H1 (cell line): ENCODE measurements around the gene PRKAA1. TPM values are rescaled to one million over a fixed set of nuclear protein-coding genes. Genes with fewer than 3 reads are reported as not detected.

ENCODE experiments used
- CTCF ChIA-PET: fragments of 300-600 bp; sonication (Branson Sonifier 250); formaldehyde crosslinking; loops from one replicate; lab custom pipeline; 2021; ENCODE audit not compliant: partially characterized antibody; lab: Charles Lee
- POLR2A ChIA-PET: fragments of 300-600 bp; sonication (Branson Sonifier 250); formaldehyde crosslinking; loops from one replicate; lab custom pipeline; 2021; ENCODE audit warnings: inconsistent platforms; ENCODE audit not compliant: partially characterized antibody; lab: Charles Lee
- DNase-seq, 2 experiments: peaks; one replicate each; pipeline versions ENCODE4 v3.0.0 to v3.0.0-alpha.2; 2010 to 2022; ENCODE audit warnings: low spot score in 2 of 2, low read depth in 1 of 2, mixed read lengths in 1 of 2
- FAIRE-seq: peaks from 2 replicates; lab custom pipeline; 2011; peaks lifted over from hg19 to GRCh38; lab: Jason Lieb, UNC
- H2AFZ ChIP-seq: 2 replicates; pipeline ENCODE4 v1.8.1; 2012; ENCODE audit warnings: low read length, inconsistent platforms
- H2AK5ac ChIP-seq: 2 replicates; pipeline ENCODE4 v1.6.1; 2013; ENCODE audit warnings: low read depth, low read length
- H2BK120ac ChIP-seq: replicated peaks from 2 replicates; pipeline ENCODE3; 2013; ENCODE audit warnings: low read depth, low read length, inconsistent platforms
- H2BK12ac ChIP-seq: 2 replicates; pipeline ENCODE4 v1.6.1; 2013; ENCODE audit warnings: low read depth, low read length
- H2BK15ac ChIP-seq: 2 replicates; pipeline ENCODE4 v1.6.1; 2013; ENCODE audit warnings: low read length
- H2BK20ac ChIP-seq: 2 replicates; pipeline ENCODE4 v1.6.1; 2013; ENCODE audit warnings: low read length
- H2BK5ac ChIP-seq: 2 replicates; pipeline ENCODE4 v1.6.1; 2013; ENCODE audit warnings: low read depth, low read length
- H3K14ac ChIP-seq: 2 replicates; pipeline ENCODE4 v1.6.1; 2013; ENCODE audit warnings: inconsistent platforms; ENCODE audit not compliant: insufficient read length
- H3K18ac ChIP-seq: 2 replicates; pipeline ENCODE4 v1.6.1; 2013; ENCODE audit warnings: low read length; ENCODE audit errors: extremely low read depth
- H3K23ac ChIP-seq: 2 replicates; pipeline ENCODE4 v1.6.1; 2013; ENCODE audit warnings: inconsistent platforms; ENCODE audit not compliant: insufficient read length
- H3K23me2 ChIP-seq: 2 replicates; pipeline ENCODE4 v1.6.1; 2013; ENCODE audit warnings: low read depth, low read length
- H3K27ac ChIP-seq: 2 replicates; pipeline ENCODE4 v1.6.1; 2011; ENCODE audit warnings: low read depth, low read length, inconsistent platforms
- H3K27me3 ChIP-seq, 4 experiments: replicated peaks in 1 of 4; 1 replicate in 1 of 4; 2 replicates in 3 of 4; pipeline versions ENCODE4 v1.6.1 to v1.8.1; 2011 to 2013; ENCODE audit warnings: low read length in 3 of 4, mild to moderate bottlenecking in 3 of 4, inconsistent platforms in 2 of 4, mixed read lengths in 2 of 4, moderate library complexity in 1 of 4; ENCODE audit not compliant: control insufficient read depth in 3 of 4, insufficient read depth in 3 of 4; ENCODE audit errors: extremely low read depth in 1 of 4
- H3K36me3 ChIP-seq, 4 experiments: 2 replicates each; pipeline versions ENCODE4 v1.6.1 to v1.8.1; 2011 to 2013; ENCODE audit warnings: mild to moderate bottlenecking in 4 of 4, low read length in 3 of 4, moderate library complexity in 2 of 4, control low read depth in 1 of 4, inconsistent platforms in 1 of 4; ENCODE audit not compliant: insufficient read depth in 4 of 4, control insufficient read depth in 2 of 4
- H3K4ac ChIP-seq: replicated peaks from 2 replicates; pipeline ENCODE3; 2013; ENCODE audit warnings: low read length, low read depth, mixed read lengths, inconsistent platforms; ENCODE audit not compliant: insufficient read length
- H3K4me1 ChIP-seq, 4 experiments: replicated peaks in 1 of 4; 1 replicate in 1 of 4; 2 replicates in 3 of 4; pipeline versions ENCODE4 v1.6.1 to v1.8.1; 2011 to 2013; ENCODE audit warnings: low read length in 3 of 4, inconsistent platforms in 2 of 4, mixed read lengths in 1 of 4; ENCODE audit not compliant: insufficient read depth in 4 of 4, control insufficient read depth in 3 of 4
- H3K4me2 ChIP-seq, 2 experiments: 2 replicates each; pipeline versions ENCODE4 v1.6.1 to v1.8.1; 2011 to 2013; ENCODE audit warnings: low read depth in 2 of 2, low read length in 2 of 2, control low read depth in 1 of 2, inconsistent platforms in 1 of 2, mild to moderate bottlenecking in 1 of 2; ENCODE audit not compliant: insufficient read depth in 1 of 2
- H3K4me3 ChIP-seq, 4 experiments: fragments of 200-600, 300-600 bp in 1 of 4; sonication (generic), shearing (Covaris generic), sonication (Bioruptor Twin) in 1 of 4; 2 replicates each; pipeline versions ENCODE4 v1.5.1 to v1.8.1; 2011 to 2016; ENCODE audit warnings: low read length in 4 of 4, low read depth in 3 of 4, control low read depth in 2 of 4, inconsistent platforms in 2 of 4, mild to moderate bottlenecking in 2 of 4, mixed read lengths in 1 of 4, moderate library complexity in 1 of 4; ENCODE audit not compliant: insufficient read depth in 2 of 4; ENCODE audit errors: extremely low read depth in 1 of 4
- H3K56ac ChIP-seq: replicated peaks from 2 replicates; pipeline ENCODE3; 2013; ENCODE audit warnings: low read depth, mild to moderate bottlenecking, mixed read lengths, low read length, inconsistent platforms; ENCODE audit not compliant: insufficient read length
- H3K79me1 ChIP-seq: 2 replicates; pipeline ENCODE4 v1.6.1; 2013; ENCODE audit warnings: low read depth, low read length, control low read depth
- H3K79me2 ChIP-seq, 2 experiments: 2 replicates each; pipeline versions ENCODE4 v1.6.1 to v1.8.1; 2012 to 2013; ENCODE audit warnings: low read length in 2 of 2, mild to moderate bottlenecking in 2 of 2, inconsistent platforms in 1 of 2; ENCODE audit not compliant: insufficient read depth in 2 of 2, control insufficient read depth in 1 of 2
- H3K9ac ChIP-seq, 4 experiments: replicated peaks in 1 of 4; 1 replicate in 1 of 4; 2 replicates in 3 of 4; pipeline versions ENCODE4 v1.6.1 to v1.8.1; 2011 to 2013; ENCODE audit warnings: low read depth in 3 of 4, low read length in 3 of 4, control low read depth in 2 of 4, mild to moderate bottlenecking in 2 of 4, moderate library complexity in 2 of 4, inconsistent platforms in 1 of 4; ENCODE audit errors: extremely low read depth in 1 of 4
- H3K9me3 ChIP-seq, 2 experiments: 2 replicates each; pipeline versions ENCODE4 v1.6.1 to v1.8.1; 2012 to 2013; ENCODE audit warnings: mild to moderate bottlenecking in 2 of 2, moderate library complexity in 2 of 2, control low read depth in 1 of 2, inconsistent platforms in 1 of 2, low read depth in 1 of 2, low read length in 1 of 2, mixed read lengths in 1 of 2; ENCODE audit not compliant: insufficient read depth in 2 of 2
- H4K20me1 ChIP-seq, 2 experiments: replicated peaks in 1 of 2; 2 replicates each; pipeline versions ENCODE3 to v1.8.1; 2011 to 2013; ENCODE audit warnings: inconsistent platforms in 2 of 2, low read length in 2 of 2, mild to moderate bottlenecking in 1 of 2; ENCODE audit not compliant: insufficient read depth in 2 of 2, control insufficient read depth in 1 of 2
- H4K5ac ChIP-seq: 2 replicates; pipeline ENCODE4 v1.6.1; 2013; ENCODE audit warnings: low read length, low read depth, mixed read lengths, inconsistent platforms; ENCODE audit not compliant: insufficient read length
- H4K8ac ChIP-seq: 2 replicates; pipeline ENCODE4 v1.8.0; 2013; ENCODE audit warnings: mild to moderate bottlenecking, moderate library complexity, low read length, inconsistent platforms; ENCODE audit not compliant: insufficient read depth; ENCODE audit errors: extremely low read depth
- H4K91ac ChIP-seq: replicated peaks from 2 replicates; pipeline ENCODE3; 2013; ENCODE audit warnings: low read length, mixed read lengths, inconsistent platforms; ENCODE audit not compliant: insufficient read length
- BACH1 ChIP-seq: IDR thresholded peaks from 2 replicates; pipeline ENCODE4 v1.6.1; 2012; ENCODE audit warnings: low read length, improper control_type of control experiment
- CTBP2 ChIP-seq: IDR thresholded peaks from 2 replicates; pipeline ENCODE4 v1.7.0; 2011; ENCODE audit warnings: borderline replicate concordance, mild to moderate bottlenecking, moderate library complexity, mixed read lengths, low read length; ENCODE audit not compliant: insufficient read depth, insufficient read length
- EGR1 ChIP-seq: IDR thresholded peaks from 2 replicates; pipeline ENCODE4 v1.6.1; 2011; ENCODE audit warnings: low read depth, low read length, borderline replicate concordance
- EP300 ChIP-seq, 2 experiments: IDR thresholded peaks; 1 replicate in 1 of 2; 2 replicates in 1 of 2; pipeline ENCODE4 v1.6.1; 2011 to 2012; ENCODE audit warnings: low read depth in 2 of 2, low read length in 2 of 2, mild to moderate bottlenecking in 2 of 2, borderline replicate concordance in 1 of 2, inconsistent platforms in 1 of 2, moderate library complexity in 1 of 2
- EZH2 ChIP-seq: fragments of 200-600 bp; sonication (generic); IDR thresholded peaks from 2 replicates; pipeline ENCODE4 v1.7.1; 2012; ENCODE audit warnings: low read depth, mild to moderate bottlenecking, moderate library complexity, low read length, inconsistent platforms; ENCODE audit not compliant: severe bottlenecking
- HDAC6 ChIP-seq: IDR thresholded peaks from one replicate; pipeline ENCODE4 v1.7.1; 2012; ENCODE audit warnings: low read depth, mild to moderate bottlenecking, inconsistent platforms, low read length, moderate library complexity
- JUND ChIP-seq: IDR thresholded peaks from 2 replicates; pipeline ENCODE4 v1.6.1; 2011; ENCODE audit warnings: mild to moderate bottlenecking, improper control_type of control experiment, low read length
- RBBP5 ChIP-seq: IDR thresholded peaks from 2 replicates; pipeline ENCODE4 v1.7.1; 2012; ENCODE audit warnings: low read depth, mild to moderate bottlenecking, inconsistent platforms, low read length, moderate library complexity, borderline replicate concordance
- SIX5 ChIP-seq: IDR thresholded peaks from 2 replicates; pipeline ENCODE4 v1.6.1; 2011; ENCODE audit warnings: mild to moderate bottlenecking, low read depth, low read length
- SUZ12 ChIP-seq: fragments of 200-600 bp; sonication (generic); IDR thresholded peaks from 2 replicates; pipeline ENCODE4 v1.6.1; 2012; ENCODE audit warnings: mild to moderate bottlenecking, inconsistent platforms, low read length, moderate library complexity, mixed read lengths
- TCF12 ChIP-seq: IDR thresholded peaks from 2 replicates; pipeline ENCODE4 v1.6.1; 2011; ENCODE audit warnings: low read depth, mild to moderate bottlenecking, low read length
- WGBS, 2 experiments: shearing (Covaris generic) in 1 of 2; methylation state at CpG; one replicate each; pipeline versions ENCODE4 v1.1.6 to v1.1.7; 2013 to 2015; ENCODE audit warnings: low lambda C conversion rate in 2 of 2, mixed read lengths in 2 of 2, inconsistent platforms in 1 of 2, low coverage in 1 of 2, missing lambda C conversion rate in 1 of 2; ENCODE audit not compliant: insufficient replicate concordance in 2 of 2, insufficient coverage in 1 of 2, insufficient read length in 1 of 2; ENCODE audit errors: extremely low coverage in 1 of 2, missing lambda C conversion rate in 1 of 2; 5-methylcytosine and 5-hydroxymethylcytosine counted together
- polyA plus RNA-seq, 7 experiments: library from polyadenylated mRNA; depleted of rRNA in 3 of 7; stranded (reverse) in 5 of 7; unstranded in 2 of 7; fragments of >200 nt in 5 of 7; fragments of 200-250 nt in 2 of 7; gene quantifications; 1 replicate in 5 of 7; 2 replicates in 1 of 7; 4 replicates in 1 of 7; pipeline versions ENCODE4 v1.2.1 to v1.2.3, GENCODE V29; 2011 to 2013; ENCODE audit warnings: missing spikeins in 2 of 7, mixed read lengths in 2 of 7
- total RNA-seq: library from RNA; stranded (reverse); fragmentation: NEBNext Ultra II Directional; extraction: Animal tissue kit (Norgen Biotek cat#: 25700); gene quantifications from 2 replicates; pipeline ENCODE4 v1.2.1, GENCODE V29; 2021

The PRKAA1 gene
- total and polyA plus RNA-seq, 2 of the 8 experiments (the other 6 are each of a cell fraction or from before 2014, with no cell fraction given): 10.4 to 33.1 TPM

GRCh38 chr5:40844565-40844964 lies 46.4 kb upstream of the PRKAA1 start:
- Histone ChIP-seq H3K23ac (no peak overlapping the region), H3K4ac (no peak overlapping the region), H3K27ac (no peak overlapping the region), H3K18ac (no peak overlapping the region), H2BK5ac (no peak overlapping the region), H3K4me2 (no peak overlapping the region), H3K4me1 (no peaks in the 10 kb centered on the region), H2BK15ac (no peak overlapping the region), H3K36me3 (no peaks in the 10 kb centered on the region), H3K27me3 (no peaks in the 10 kb centered on the region), H3K79me1 (no peaks in the 10 kb centered on the region), H3K4me3 (no peak overlapping the region), H4K8ac (no peak overlapping the region), H3K9ac (no peak overlapping the region), H3K9me3 (no peaks in the 10 kb centered on the region), H4K91ac (no peak overlapping the region), H3K23me2 (no peaks in the 10 kb centered on the region; the same call in 1 of the 2 replicates), H3K14ac (no peak overlapping the region), H2AFZ (no peak overlapping the region), H2BK12ac (no peak overlapping the region), H4K20me1 (no peaks in the 10 kb centered on the region), H2BK120ac (no peak overlapping the region), H3K56ac (no peak overlapping the region), H4K5ac (no peak overlapping the region), H3K79me2 (no peaks in the 10 kb centered on the region), H2AK5ac (no peak overlapping the region), H2BK20ac (no peak overlapping the region)
- DNase-seq (no peak), FAIRE-seq (no peak)
- 96% methylated on average over 4 of the region's 4 CpGs; no CpG with 5 or more reads in 1 of the 2 experiments for WGBS, 2 experiments
- ChIA-PET POLR2A (interaction anchor here (15.5 kb wide), 1 partner anchor 15 kb away, joined by 257 read pairs; the partner anchor contains the start of gene RPL37), CTCF (interaction anchor here (1.7 kb wide), 1 partner anchor 60 kb away, joined by 3 read pairs; no protein-coding TSS in a partner anchor)
- TF ChIP-seq EZH2 (no peak), CTBP2 (no peak), EP300 (IDR thresholded peaks at IDR 0.05; ENCODE audit: borderline replicate concordance in 1 of 2, low read depth in 2 of 2, low read length in 2 of 2) (no peak), EGR1 (no peak), RBBP5 (no peak), JUND (no peak), SUZ12 (no peak), HDAC6 (no peak), SIX5 (no peak), BACH1 (no peak), TCF12 (no peak)
